GM19438 (cell line): ENCODE measurements around the gene GSAP.
"Not testable (repeated sequence)": the region's sequence is repeated elsewhere in the genome, so short reads cannot be mapped to it uniquely, and the experiment has no call there.

ENCODE experiments used
- ATAC-seq: cut with Tn5 transposase; IDR thresholded peaks from one replicate; pipeline ENCODE4 v1.9.1; 2021; ENCODE audit warnings: low read depth; ENCODE audit not compliant: unreplicated experiment

GSAP gene

GRCh38 chr7:77367976-77368375, 48.2 kb downstream of the GSAP start:
- ATAC-seq: no peak

GRCh38 chr7:77362905-77363304, 53.2 kb downstream of the GSAP start:
- ATAC-seq: no peak

GRCh38 chr7:77360969-77361368, 55.2 kb downstream of the GSAP start:
- ATAC-seq: no peak

GRCh38 chr7:77360104-77360503, 56.0 kb downstream of the GSAP start:
- ATAC-seq: no peak

- ATAC-seq: no peak
These were observed 56.5 kb downstream of the GSAP start for GRCh38 chr7:77359599-77359998.

- no peak for ATAC-seq
These were observed 61.2 kb downstream of the GSAP start for GRCh38 chr7:77354914-77355313.

- no peak for ATAC-seq
These were observed 61.7 kb downstream of the GSAP start for GRCh38 chr7:77354484-77354883.

GRCh38 chr7:77353911-77354310, 62.2 kb downstream of the GSAP start:
- no peak for ATAC-seq

- ATAC-seq: no peak
These were observed 62.8 kb downstream of the GSAP start for GRCh38 chr7:77353407-77353721.

- ATAC-seq: no peak
These were observed 63.3 kb downstream of the GSAP start for GRCh38 chr7:77352665-77353406.

GRCh38 chr7:77351539-77352004, 64.6 kb downstream of the GSAP start:
- peak; percentile 97 for ATAC-seq

GRCh38 chr7:77349141-77349540, 67.0 kb downstream of the GSAP start:
- no peak for ATAC-seq

GRCh38 chr7:77348371-77348813, 67.8 kb downstream of the GSAP start:
- no peak for ATAC-seq

GRCh38 chr7:77346441-77346840, 69.7 kb downstream of the GSAP start:
- no peak for ATAC-seq

GRCh38 chr7:77345426-77345825, 70.7 kb downstream of the GSAP start:
- not testable (repeated sequence) for ATAC-seq

- ATAC-seq: no peak
These were observed 76.4 kb downstream of the GSAP start for GRCh38 chr7:77339726-77340125.

GRCh38 chr7:77338883-77339629, 77.1 kb downstream of the GSAP start:
- ATAC-seq: no peak

GRCh38 chr7:77338260-77338659, 77.9 kb downstream of the GSAP start:
- no peak for ATAC-seq

GRCh38 chr7:77337456-77337990, 78.6 kb downstream of the GSAP start:
- no peak for ATAC-seq

GRCh38 chr7:77335581-77335980, 80.6 kb downstream of the GSAP start:
- no peak for ATAC-seq

- not testable (repeated sequence) for ATAC-seq
These were observed 82.1 kb downstream of the GSAP start for GRCh38 chr7:77334039-77334438.
